Measurements from ENCODE around the gene WDR86. TPM values are rescaled to one million over a fixed set of nuclear protein-coding genes. Genes with fewer than 3 reads are reported as not detected.

The WDR86 gene
- total RNA-seq, 1 donor from 2014 or later = 70.5 TPM

DNA sequence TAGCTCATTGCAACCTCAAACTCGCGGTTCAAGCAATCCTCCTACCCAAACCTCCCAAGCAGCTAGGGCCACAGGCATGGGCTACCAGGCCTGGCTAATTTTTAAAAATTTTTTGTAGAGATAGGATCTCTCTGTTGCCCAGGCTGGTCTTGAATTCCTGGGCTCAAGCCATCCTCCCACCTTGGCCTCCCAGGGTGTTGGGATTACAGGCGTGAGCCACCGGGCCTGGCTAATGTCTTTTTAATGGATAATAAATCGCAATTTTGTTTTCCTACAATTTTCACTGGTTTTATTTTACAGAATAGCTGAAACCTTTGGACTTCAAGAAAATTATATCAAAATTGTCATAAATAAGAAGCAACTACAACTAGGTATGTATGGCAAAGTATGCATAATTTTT lies 57.3 kb downstream of the WDR86 start:
- H3K4me3 Mint-ChIP-seq (ENCODE audit: unreplicated experiment) = no peak overlapping the region
- DNase-seq = no peak
- peaks cover 19% of the 10 kb centered on the region for H3K4me1 Mint-ChIP-seq (ENCODE audit: low read depth, unreplicated experiment)
- no peaks in the 10 kb centered on the region for H3K9me3 Mint-ChIP-seq (ENCODE audit: unreplicated experiment)
- H3K27ac Mint-ChIP-seq (ENCODE audit: unreplicated experiment) = no peak overlapping the region
- TF ChIP-seq, protein P1, sequence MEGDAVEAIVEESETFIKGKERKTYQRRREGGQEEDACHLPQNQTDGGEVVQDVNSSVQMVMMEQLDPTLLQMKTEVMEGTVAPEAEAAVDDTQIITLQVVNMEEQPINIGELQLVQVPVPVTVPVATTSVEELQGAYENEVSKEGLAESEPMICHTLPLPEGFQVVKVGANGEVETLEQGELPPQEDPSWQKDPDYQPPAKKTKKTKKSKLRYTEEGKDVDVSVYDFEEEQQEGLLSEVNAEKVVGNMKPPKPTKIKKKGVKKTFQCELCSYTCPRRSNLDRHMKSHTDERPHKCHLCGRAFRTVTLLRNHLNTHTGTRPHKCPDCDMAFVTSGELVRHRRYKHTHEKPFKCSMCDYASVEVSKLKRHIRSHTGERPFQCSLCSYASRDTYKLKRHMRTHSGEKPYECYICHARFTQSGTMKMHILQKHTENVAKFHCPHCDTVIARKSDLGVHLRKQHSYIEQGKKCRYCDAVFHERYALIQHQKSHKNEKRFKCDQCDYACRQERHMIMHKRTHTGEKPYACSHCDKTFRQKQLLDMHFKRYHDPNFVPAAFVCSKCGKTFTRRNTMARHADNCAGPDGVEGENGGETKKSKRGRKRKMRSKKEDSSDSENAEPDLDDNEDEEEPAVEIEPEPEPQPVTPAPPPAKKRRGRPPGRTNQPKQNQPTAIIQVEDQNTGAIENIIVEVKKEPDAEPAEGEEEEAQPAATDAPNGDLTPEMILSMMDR (IDR thresholded peaks at IDR 0.05; ENCODE audit: partially characterized antibody, unreplicated experiment) = no peak
- peaks cover 3% of the 10 kb centered on the region for H3K27me3 Mint-ChIP-seq (ENCODE audit: unreplicated experiment)
- H3K36me3 Mint-ChIP-seq (ENCODE audit: unreplicated experiment) = no peaks in the 10 kb centered on the region

- no peak overlapping the region for H3K4me3 Mint-ChIP-seq (ENCODE audit: unreplicated experiment)
- DNase-seq = no peak
- H3K36me3 Mint-ChIP-seq (ENCODE audit: unreplicated experiment) = no peaks in the 10 kb centered on the region
- TF ChIP-seq, protein P1 (IDR thresholded peaks at IDR 0.05; ENCODE audit: partially characterized antibody, unreplicated experiment) = no peak
- no peak overlapping the region for H3K27ac Mint-ChIP-seq (ENCODE audit: unreplicated experiment)
- H3K9me3 Mint-ChIP-seq (ENCODE audit: unreplicated experiment) = no peaks in the 10 kb centered on the region
- peaks cover 19% of the 10 kb centered on the region for H3K4me1 Mint-ChIP-seq (ENCODE audit: low read depth, unreplicated experiment)
- peaks cover 3% of the 10 kb centered on the region for H3K27me3 Mint-ChIP-seq (ENCODE audit: unreplicated experiment)
These were observed 57.9 kb downstream of the WDR86 start for GRCh38 chr7:151351967-151352366.

- peak; percentile 69 for DNase-seq
- H3K4me3 Mint-ChIP-seq (ENCODE audit: unreplicated experiment) = no peak overlapping the region
- H3K9me3 Mint-ChIP-seq (ENCODE audit: unreplicated experiment) = no peaks in the 10 kb centered on the region
- H3K4me1 Mint-ChIP-seq (ENCODE audit: low read depth, unreplicated experiment) = peaks cover 19% of the 10 kb centered on the region
- no peak overlapping the region for H3K27ac Mint-ChIP-seq (ENCODE audit: unreplicated experiment)
- TF ChIP-seq, protein P1 (IDR thresholded peaks at IDR 0.05; ENCODE audit: partially characterized antibody, unreplicated experiment) = peak; percentile 22
- no peaks in the 10 kb centered on the region for H3K36me3 Mint-ChIP-seq (ENCODE audit: unreplicated experiment)
- H3K27me3 Mint-ChIP-seq (ENCODE audit: unreplicated experiment) = peaks cover 3% of the 10 kb centered on the region
These were observed 58.8 kb downstream of the WDR86 start for GRCh38 chr7:151351027-151351426.

DNA sequence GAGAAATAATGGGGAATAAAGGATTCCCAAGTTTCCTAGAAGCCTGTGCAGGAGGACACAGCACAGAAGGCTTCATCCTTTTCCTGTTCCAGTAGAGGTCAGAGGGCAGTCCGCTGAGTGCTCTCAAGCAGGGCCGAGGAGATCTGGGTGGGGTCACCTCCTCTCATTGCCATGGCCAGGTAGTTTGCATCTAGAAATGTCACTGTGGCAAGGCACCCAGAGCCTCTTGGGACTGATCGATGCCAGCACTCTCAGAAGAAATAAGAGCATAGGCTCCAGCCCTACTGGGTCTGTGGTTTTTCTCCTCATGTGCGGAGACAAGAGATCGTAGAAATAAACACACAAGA lies 60.4 kb downstream of the WDR86 start:
- TF ChIP-seq, protein P1 (IDR thresholded peaks at IDR 0.05; ENCODE audit: partially characterized antibody, unreplicated experiment) = no peak
- Mint-ChIP-seq H3K9me3 (ENCODE audit: unreplicated experiment) (no peaks in the 10 kb centered on the region), H3K4me1 (ENCODE audit: low read depth, unreplicated experiment) (peaks cover 19% of the 10 kb centered on the region), H3K27me3 (ENCODE audit: unreplicated experiment) (peaks cover 3% of the 10 kb centered on the region), H3K36me3 (ENCODE audit: unreplicated experiment) (no peaks in the 10 kb centered on the region), H3K27ac (ENCODE audit: unreplicated experiment) (no peak overlapping the region), H3K4me3 (ENCODE audit: unreplicated experiment) (no peak overlapping the region)
- DNase-seq = no peak

DNA sequence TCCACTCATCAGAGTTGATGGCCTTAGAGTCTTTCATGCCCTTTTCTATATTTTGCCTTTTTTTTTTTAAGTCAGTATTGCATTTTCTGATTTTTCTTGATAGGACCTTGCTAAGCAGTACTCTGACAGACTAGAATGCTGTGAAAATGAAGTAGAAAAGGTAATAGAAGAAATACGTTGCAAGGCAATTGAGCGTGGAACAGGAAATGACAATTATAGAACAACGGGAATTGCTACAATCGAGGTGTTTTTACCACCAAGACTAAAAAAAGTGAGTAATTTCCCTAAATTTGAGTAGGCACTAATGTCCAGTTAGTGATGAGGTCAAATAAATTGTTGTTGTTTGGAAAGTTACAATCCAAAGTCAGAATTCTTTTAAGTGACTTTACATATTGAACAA lies 60.9 kb downstream of the WDR86 start:
- DNase-seq = no peak
- H3K27me3 Mint-ChIP-seq (ENCODE audit: unreplicated experiment) = peaks cover 3% of the 10 kb centered on the region
- TF ChIP-seq, protein P1 (IDR thresholded peaks at IDR 0.05; ENCODE audit: partially characterized antibody, unreplicated experiment) = no peak
- H3K9me3 Mint-ChIP-seq (ENCODE audit: unreplicated experiment) = no peaks in the 10 kb centered on the region
- no peak overlapping the region for H3K27ac Mint-ChIP-seq (ENCODE audit: unreplicated experiment)
- no peak overlapping the region for H3K4me3 Mint-ChIP-seq (ENCODE audit: unreplicated experiment)
- H3K36me3 Mint-ChIP-seq (ENCODE audit: unreplicated experiment) = no peaks in the 10 kb centered on the region
- peaks cover 17% of the 10 kb centered on the region for H3K4me1 Mint-ChIP-seq (ENCODE audit: low read depth, unreplicated experiment)

Data from glutamatergic neuron (in vitro differentiated cells).